GM03348 (cell line): ENCODE results near the gene PTN.
"Not testable (repeated sequence)": the region's sequence is repeated elsewhere in the genome, so short reads cannot be mapped to it uniquely, and the experiment has no call there.

Experiments
- DNase-seq: peaks from one replicate; pipeline ENCODE4 v3.0.0; 2012; ENCODE audit warnings: low spot score

Gene PTN

GRCh38 chr7:137266764-137267163, 76.8 kb downstream of the PTN start:
- DNase-seq = no peak

GRCh38 chr7:137265480-137265879, 78.1 kb downstream of the PTN start:
- DNase-seq = not testable (repeated sequence)

DNA sequence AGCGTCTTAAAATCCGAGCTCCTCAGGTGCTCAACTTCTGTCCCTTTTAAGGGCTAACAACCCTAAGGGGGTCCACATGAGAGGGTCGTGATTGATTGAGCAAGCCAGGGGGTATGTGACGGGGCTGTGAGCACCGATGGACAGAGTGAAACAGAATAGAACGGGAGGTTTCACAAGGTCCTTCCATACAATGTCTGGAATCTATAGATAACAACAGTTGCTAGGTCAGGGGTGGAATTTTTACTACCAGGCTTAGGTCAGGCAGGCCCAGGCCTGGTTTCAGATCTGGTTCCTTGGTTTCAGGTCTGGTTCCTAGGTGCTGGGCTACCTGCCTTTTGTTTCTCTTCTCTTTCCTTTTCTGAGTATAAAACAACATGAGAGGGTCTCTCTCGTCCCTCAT, 80.9 kb downstream of the PTN start:
- DNase-seq = no peak

- no peak for DNase-seq
Observed at GRCh38 chr7:137258552-137258951, 85.0 kb downstream of the PTN start.

DNA sequence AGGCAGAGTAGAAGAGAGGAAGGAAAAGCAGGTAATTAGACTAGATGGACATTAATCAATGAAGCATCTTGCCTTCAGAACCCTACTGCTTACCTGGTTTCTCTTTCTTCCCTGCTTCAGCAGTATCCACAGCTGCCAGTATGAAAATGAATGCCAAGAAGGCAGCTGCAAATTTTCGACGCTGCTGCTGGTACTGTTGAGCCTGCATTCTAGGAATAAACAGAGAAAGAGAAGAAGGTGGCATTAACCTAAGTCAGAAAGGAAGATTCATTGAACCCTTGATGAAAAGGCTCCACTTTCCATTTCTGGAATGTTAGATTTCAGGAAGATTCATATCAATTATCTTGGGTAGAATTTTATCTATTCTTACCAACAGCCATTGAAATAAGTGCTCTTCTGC, 88.8 kb downstream of the PTN start:
- no peak for DNase-seq

DNA sequence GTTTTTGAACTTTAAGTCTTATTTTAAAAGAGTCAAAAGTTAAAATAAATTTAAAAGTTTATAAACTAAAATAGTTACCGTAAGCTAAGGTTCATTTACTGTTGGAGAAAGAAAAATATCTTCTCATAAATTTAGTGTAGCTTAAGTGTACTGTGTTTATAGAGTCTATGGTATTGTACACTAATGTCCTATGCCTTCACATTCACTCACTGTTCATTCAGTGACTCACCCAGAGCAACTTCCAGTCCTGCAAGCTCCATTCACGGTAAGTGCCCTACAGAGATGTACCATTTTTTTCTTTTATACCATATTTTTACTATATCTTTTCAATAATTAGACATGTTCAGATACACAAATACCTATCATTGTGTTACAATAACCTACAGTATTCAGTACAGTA, 97.6 kb downstream of the PTN start:
- DNase-seq = no peak

DNA sequence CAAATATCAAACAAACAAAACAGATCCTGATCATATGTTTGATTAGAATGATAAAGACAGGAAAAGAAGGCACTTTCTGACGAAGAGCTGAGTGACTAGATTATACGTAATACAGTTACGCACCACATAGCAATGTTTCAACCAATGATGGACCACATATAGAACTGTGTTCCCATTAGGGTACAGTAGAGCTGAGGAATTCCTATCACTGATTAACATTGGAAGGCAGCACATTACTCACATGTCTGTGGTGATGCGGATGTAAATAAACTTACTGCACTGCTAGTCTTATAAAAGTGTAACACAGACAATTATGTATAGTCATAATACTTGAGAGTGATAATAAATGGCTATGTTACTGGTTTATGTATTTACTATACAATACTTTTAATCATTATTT, 98.3 kb downstream of the PTN start:
- no peak for DNase-seq

DNA sequence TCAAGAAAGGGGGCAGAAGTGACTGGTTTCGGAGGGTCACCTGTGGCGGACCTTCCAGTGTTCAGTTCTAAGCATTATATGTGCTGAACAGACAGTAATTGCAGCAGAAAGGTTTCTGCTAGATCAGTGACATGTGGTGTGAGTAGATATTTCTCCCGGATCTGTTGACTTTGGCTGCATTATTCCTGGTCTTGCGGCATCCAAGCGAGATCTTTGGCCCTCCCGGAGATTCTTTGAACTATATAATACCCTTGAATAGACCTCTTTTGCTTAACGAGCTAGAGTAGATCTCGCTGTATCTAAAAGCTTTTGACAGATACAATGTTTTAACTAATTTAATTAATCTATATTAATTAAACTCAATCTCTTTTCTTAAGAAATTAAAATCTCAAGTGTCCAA, 99.8 kb downstream of the PTN start:
- DNase-seq = no peak

DNA sequence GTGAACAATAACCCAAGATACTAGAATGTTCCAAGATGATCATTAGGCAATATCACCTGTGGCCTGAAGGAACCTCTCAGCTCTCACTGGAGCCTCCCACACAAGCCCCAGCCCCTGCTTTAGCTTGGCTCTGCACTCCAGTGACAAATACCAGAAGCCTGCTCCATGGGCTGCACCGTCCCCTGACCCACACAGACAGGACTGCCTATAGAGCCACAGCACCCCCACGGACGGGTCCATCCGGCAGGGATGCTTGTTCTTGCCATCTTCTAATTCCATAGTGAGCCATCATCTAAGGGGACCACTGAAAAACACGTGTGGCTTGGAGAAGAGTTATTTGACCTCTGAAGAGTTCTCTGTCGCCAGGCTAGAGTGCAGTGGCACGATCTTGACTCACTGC, 100.9 kb downstream of the PTN start:
- DNase-seq = no peak

DNA sequence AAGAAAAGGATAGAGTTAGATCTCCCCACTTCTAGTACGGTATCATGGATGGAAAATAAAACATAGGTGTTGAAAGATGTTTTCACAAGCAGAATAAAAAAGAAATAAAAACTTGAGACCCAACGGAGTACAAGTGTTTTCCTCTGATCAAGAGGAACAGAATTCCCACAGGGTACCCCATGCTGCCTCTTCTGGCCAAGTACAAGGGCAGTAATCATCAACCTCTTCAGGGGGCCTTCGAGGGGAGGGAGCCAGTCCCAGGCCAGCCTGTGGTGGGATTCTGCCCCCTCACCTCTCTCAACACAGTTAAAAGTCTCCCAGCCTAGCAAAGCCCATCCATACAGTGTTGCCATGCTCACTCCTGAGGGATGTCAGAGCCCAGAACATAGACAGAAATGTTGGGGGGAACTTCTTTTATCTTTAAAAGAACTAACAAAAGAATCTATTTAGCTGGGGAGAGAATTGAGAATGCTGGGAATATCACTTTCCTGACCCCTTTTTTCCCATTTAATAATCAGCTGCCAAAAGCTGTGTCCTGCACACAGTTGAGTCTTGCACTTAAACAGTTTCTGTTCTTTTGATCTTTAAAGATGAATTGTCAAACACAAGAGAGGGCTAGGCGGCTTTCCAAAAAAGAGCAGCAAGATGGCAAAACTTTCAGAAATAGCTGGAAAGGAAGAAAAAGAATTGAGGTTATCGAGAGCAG, 101.7 kb downstream of the PTN start:
- no peak for DNase-seq

DNA sequence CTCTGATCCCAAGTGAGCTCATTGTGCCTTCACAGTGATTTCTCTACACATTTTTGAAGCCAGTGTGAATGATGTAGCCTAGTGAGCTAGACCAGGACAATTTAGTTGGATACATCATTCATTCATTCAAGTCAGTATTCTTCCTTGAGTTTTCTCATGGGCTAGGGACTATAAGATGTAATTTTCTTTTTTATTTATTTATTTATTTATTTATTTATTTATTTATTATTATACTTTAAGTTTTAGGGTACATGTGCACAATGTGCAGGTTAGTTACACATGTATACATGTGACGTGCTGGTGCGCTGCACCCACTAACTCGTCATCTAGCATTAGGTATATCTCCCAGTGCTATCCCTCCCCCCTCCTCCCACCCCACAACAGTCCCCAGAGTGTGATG, 104.3 kb downstream of the PTN start:
- DNase-seq = not testable (repeated sequence)

DNA sequence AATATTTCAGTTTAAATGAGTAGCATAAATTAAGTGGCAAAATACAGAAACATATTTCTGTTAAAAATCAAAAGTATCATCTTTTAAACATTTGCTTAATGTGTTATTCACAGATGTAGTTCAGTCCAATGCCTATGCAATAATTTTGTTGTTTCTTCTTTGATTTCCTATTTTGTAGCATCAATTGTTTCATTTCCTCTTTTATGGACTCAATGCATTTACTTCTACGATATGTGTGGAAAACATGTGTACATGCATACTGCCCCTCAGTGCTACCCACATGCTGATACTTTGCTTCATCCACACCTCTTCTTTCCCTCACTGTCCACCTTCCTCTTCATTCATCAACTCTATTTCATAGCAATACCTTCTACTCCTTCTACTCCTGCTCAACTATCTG, 108.1 kb downstream of the PTN start:
- DNase-seq = no peak

DNA sequence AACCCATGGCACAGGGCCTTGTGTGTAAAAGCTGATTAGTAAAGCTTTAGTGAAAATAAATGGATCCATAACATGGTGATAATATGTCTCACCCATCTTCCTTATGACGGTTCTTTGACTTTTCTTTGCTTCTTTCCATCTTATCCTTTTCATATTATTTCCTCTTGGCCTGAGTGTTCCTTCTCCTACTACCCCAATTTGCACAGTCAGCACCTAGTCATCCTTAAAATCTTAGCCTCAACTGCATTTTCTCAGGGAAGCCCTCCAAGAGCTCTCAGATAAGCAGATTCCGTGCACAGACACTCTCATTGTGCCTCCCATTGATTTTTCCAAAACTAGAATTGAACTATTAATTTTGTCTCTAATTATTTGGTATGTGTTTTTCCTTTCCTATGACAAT, 112.4 kb downstream of the PTN start:
- no peak for DNase-seq

- DNase-seq = no peak
Observed at GRCh38 chr7:137221467-137221866, 122.1 kb downstream of the PTN start.

DNA sequence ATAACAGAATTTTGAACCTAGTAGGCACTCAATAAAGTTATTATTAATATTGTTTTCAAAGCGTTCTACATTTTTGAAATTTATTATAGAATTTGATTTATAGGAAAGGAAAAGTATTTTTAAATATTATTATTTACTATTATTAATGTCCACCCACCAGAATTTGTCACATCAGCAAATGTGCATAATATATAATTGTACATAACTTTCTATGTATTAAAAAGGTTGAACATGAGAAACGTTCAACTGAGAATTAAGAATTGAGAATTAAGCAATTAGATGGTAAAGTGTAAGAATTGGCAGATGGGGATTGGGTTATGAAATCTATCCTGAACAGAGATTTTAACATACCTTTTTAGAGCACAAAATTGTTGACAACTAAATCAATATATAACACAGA, 129.8 kb downstream of the PTN start:
- no peak for DNase-seq

GRCh38 chr7:137209151-137209817, 134.2 kb downstream of the PTN start:
- DNase-seq = no peak

- DNase-seq = no peak
Observed at GRCh38 chr7:137206770-137207169, 136.8 kb downstream of the PTN start.

- DNase-seq = no peak
Observed at GRCh38 chr7:137204246-137204645, 139.3 kb downstream of the PTN start.

- no peak for DNase-seq
Observed at GRCh38 chr7:137203351-137203750, 140.2 kb downstream of the PTN start.

DNA sequence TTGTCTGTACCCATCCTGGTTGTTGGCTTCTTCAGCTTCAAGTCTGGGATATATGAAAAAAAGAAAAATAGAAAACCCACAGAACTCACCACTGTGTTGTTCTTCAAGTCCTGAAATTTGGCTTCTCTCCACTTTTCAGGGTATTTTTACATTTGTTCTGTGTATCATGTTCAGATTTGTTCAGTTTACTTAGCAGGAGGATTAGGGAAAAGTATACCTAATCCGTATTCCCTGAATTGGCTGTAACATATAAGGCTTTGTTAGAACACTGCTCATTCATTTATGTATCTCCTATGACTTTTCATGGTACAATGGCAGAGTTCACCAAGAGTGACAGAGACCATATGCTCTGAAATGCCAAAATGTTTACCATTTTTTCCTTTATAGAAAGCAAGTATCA, 146.9 kb downstream of the PTN start:
- DNase-seq = no peak

GRCh38 chr7:137195996-137196395, 147.5 kb downstream of the PTN start:
- no peak for DNase-seq

- DNase-seq = not testable (repeated sequence)
Observed at GRCh38 chr7:137181619-137182018, 161.9 kb downstream of the PTN start.
